ENCODE data around the gene TMC4. TPM values are rescaled to one million over a fixed set of nuclear protein-coding genes. Genes with fewer than 3 reads are reported as not detected.
A peak's percentile ranks its signal among the peaks of the same experiment; 100 is the strongest.
"Not testable (repeated sequence)": the region's sequence is repeated elsewhere in the genome, so short reads cannot be mapped to it uniquely, and the experiment has no call there.

The TMC4 gene
- 1.9 TPM for polyA plus RNA-seq (2012; ENCODE audit: insufficient read depth, insufficient read length)

DNA sequence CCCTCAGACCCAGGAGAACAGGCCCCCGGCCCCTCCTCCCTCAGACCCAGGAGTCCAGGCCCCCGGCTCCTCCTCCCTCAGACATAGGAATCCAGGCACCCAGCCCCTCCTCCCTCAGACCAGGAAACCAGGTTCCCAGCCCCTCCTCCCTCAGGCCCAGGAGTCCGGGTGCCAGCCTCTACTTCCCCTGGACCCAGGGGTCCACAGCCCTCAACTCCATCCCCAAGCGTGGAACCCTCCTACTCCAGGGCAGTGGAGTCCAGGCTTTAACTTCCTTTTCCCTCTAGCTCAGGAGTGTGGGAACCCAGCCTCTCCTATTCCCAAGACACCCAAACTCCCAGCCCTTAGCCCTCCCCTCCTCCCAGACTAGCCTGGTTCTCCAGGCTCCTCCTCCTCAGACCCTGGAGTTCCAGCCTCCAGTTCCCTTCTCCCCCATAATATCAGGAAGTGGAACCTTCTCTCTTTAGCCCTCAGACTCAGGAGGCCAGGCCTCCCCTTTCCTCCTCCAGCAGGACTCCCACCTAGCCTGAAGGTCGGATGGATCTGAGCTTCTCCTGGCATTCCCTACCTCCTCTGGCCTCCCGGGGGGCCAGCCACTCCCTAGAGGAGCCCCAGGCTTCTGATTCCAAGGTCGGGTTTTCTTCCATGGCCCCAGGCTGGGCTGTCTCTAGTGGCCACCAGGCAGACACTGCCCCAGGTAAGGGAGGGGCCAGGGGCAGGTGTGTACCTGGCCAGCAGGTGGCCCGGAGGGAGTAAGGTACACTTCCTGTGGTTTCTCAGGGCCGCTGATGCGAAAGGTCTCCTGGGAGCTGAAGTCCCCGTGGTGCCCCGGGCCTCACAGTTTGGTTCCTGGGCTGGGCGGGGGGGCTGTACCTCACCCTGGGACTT lies at the start of gene TMC4:
Gene TMC4 (minus strand): TSS at position 690 of the 888 bp plus-strand sequence. CDS start 43 bp downstream, at position 647.
- DNase-seq (ENCODE audit: low read depth, low spot score) = no peak
- no peak within 1 kb of the TSS for H3K4me3 ChIP-seq (ENCODE audit: low read length)

GRCh38 chr19:54221947-54222346 lies 49.0 kb upstream of the TMC4 start:
- not testable (repeated sequence) for DNase-seq (ENCODE audit: low read depth, low spot score); H3K4me3 ChIP-seq (ENCODE audit: low read length)

DNA sequence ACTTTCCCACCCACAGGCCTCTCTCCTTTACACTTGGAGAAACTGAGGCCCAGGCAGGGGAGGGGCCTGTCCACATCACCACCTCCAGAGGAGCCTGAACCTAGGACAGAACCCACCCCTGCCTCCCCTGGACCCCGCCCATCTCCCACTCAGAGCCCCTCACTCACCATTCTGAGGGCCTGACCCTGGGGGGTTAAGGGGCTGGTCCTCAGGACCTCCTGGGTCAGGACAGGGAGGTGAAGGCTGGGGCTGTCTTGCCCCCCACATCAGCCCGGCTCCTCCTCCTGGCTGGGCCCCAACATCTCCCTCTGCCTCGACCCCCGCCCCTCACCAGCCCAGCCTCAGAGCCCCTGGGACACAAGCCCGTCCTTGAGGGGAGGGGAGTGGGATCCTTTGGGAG lies 46.7 kb upstream of the TMC4 start:
- not testable (repeated sequence) for DNase-seq (ENCODE audit: low read depth, low spot score); H3K4me3 ChIP-seq (ENCODE audit: low read length)

DNA sequence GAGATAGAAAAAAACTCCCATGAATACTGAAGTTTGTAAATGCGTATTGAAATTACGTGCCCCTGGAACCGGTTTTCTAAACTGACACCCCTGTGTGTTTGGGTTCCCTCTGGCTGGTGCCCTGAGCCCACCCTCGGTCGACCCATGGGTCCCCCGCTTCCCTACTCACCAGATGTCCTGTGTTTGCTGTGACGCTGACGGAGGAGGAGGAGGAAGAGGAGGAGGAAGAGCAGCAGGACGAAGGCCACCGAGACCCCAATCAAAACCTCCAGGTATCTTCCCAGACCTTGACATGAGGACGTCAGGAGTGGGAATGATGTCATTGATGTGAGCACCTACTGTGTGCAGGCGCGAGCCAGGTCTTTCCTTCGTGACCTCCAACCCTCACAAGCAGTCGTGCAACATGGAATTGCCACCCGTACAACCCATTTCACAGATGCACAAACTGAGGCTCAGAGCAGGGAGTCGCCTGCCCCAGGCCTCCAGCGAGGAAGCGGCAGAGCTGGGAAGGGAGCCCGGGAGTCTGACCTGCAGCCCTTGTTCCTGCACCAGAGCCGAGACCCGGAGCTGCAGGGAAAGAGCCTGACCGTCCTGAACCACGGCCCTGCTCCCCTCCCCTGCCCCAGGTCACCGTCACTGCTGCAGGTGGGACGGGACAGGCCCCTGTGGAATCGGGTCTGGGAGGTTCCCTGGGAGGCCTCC lies 46.2 kb upstream of the TMC4 start:
- no peak for DNase-seq (ENCODE audit: low read depth, low spot score)
- no peak overlapping the region for H3K4me3 ChIP-seq (ENCODE audit: low read length)

- H3K4me3 ChIP-seq (ENCODE audit: low read length) = no peak overlapping the region
- DNase-seq (ENCODE audit: low read depth, low spot score) = no peak
Measured at GRCh38 chr19:54218259-54218658, 45.3 kb upstream of the TMC4 start.

- not testable (repeated sequence) for H3K4me3 ChIP-seq (ENCODE audit: low read length); DNase-seq (ENCODE audit: low read depth, low spot score)
Measured at GRCh38 chr19:54217517-54218247, 44.7 kb upstream of the TMC4 start.

GRCh38 chr19:54216869-54217268 lies 43.9 kb upstream of the TMC4 start:
- DNase-seq (ENCODE audit: low read depth, low spot score) = no peak
- no peak overlapping the region for H3K4me3 ChIP-seq (ENCODE audit: low read length)

GRCh38 chr19:54214734-54215133 lies 41.8 kb upstream of the TMC4 start:
- not testable (repeated sequence) for DNase-seq (ENCODE audit: low read depth, low spot score); H3K4me3 ChIP-seq (ENCODE audit: low read length)

DNA sequence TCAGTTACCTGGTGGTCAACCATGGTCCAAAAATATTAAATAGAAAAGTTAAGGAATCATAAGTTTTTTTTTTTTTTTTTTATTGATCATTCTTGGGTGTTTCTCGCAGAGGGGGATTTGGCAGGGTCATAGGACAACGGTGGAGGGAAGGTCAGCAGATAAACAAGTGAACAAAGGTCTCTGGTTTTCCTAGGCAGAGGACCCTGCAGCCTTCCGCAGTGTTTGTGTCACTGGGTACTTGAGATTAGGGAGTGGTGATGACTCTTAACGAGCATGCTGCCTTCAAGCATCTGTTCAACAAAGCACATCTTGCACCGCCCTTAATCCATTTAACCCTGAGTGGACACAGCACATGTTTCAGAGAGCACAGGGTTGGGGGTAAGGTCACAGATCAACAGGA lies 41.3 kb upstream of the TMC4 start:
- not testable (repeated sequence) for H3K4me3 ChIP-seq (ENCODE audit: low read length); DNase-seq (ENCODE audit: low read depth, low spot score)

DNA sequence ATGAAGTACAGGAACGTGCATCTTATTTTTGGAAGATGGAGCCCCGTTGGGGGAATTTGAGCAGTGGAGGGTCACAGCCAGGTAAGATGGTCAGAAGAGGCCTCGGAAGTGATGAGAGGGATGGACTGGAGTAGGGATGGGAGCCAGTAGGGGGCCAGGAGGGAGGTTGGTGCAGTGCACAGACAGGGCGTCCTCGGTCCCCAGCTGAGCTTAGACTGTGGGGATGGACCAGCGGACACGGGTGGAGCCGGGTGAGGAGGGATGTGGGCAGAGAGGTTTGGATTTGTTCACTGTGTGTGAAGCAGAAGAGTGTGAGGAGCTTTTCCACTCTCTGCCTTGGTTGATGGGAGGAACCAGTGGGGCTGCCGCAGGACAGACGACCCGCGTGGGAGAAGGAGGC lies 38.3 kb upstream of the TMC4 start:
- no peak overlapping the region for H3K4me3 ChIP-seq (ENCODE audit: low read length)

GRCh38 chr19:54209811-54210494 lies 37.0 kb upstream of the TMC4 start:
- DNase-seq (ENCODE audit: low read depth, low spot score) = peak; percentile 57

More for the DNA sequence above, 38.3 kb upstream of the TMC4 start:
- no peak for DNase-seq (ENCODE audit: low read depth, low spot score)

DNA sequence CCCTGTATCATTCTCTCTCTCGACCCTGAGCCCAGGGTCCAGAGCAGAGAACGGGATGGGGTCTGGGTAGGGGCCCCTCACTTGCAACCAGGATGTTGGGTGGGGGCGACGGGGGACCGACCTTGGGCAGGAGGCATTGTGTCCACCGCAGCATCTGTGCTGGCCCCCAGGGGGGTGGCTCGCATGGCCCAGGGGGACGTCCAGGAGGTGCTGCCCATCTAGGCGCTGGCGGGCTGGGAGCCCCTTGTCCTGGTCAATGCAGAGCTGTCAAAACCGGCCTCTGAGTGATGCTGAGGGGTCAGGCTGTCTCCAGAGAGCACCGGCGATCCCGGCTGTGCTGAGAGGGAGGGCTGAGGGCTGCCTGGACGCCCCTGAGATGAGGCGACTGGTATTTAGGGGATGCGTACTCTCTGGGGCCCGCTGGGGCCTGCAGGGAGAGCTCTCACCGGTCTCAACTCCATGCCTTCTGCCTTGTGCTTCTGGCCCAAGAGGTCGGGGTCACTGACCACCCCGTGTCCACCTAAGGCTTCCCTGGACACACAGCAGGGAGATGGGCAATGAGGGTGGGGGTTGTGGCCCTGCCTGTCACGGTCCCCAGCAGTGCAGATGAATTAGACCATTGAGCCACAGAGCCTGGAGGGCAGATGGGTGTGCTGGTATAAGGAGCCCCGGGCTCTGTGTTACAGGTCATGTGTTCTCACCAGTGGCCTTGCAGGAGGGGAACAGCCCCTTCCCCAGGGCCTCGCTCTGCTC lies 36.3 kb upstream of the TMC4 start:
- no peak overlapping the region for H3K4me3 ChIP-seq (ENCODE audit: low read length)
- no peak for DNase-seq (ENCODE audit: low read depth, low spot score)

More at GRCh38 chr19:54209811-54210494, 37.0 kb upstream of the TMC4 start:
- no peak overlapping the region for H3K4me3 ChIP-seq (ENCODE audit: low read length)

GRCh38 chr19:54208784-54209057 lies 35.8 kb upstream of the TMC4 start:
- DNase-seq (ENCODE audit: low read depth, low spot score) = no peak
- H3K4me3 ChIP-seq (ENCODE audit: low read length) = no peak overlapping the region

GRCh38 chr19:54207983-54208783 lies 35.2 kb upstream of the TMC4 start:
- no peak overlapping the region for H3K4me3 ChIP-seq (ENCODE audit: low read length)

DNA sequence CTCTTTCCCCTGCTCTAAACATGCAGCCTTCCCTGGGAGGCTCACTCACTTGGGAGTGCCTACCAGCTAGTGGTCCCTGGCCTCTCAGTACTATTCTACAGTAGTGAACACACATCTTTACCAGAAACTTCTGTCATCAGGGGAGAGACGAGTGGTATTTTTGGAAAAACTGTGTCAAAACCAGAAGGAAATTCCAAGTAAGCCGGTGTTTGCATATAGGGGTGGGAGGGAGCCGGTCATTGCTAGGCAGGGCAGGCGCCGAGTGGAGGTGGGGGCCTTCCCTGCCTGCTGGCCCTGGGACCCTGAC lies 34.7 kb upstream of the TMC4 start:
- H3K4me3 ChIP-seq (ENCODE audit: low read length) = no peak overlapping the region
- DNase-seq (ENCODE audit: low read depth, low spot score) = no peak

More at GRCh38 chr19:54207983-54208783, 35.2 kb upstream of the TMC4 start:
- peak; percentile 84 for DNase-seq (ENCODE audit: low read depth, low spot score)

- not testable (repeated sequence) for DNase-seq (ENCODE audit: low read depth, low spot score); H3K4me3 ChIP-seq (ENCODE audit: low read length)
Measured at GRCh38 chr19:54207193-54207592, 34.2 kb upstream of the TMC4 start.

DNA sequence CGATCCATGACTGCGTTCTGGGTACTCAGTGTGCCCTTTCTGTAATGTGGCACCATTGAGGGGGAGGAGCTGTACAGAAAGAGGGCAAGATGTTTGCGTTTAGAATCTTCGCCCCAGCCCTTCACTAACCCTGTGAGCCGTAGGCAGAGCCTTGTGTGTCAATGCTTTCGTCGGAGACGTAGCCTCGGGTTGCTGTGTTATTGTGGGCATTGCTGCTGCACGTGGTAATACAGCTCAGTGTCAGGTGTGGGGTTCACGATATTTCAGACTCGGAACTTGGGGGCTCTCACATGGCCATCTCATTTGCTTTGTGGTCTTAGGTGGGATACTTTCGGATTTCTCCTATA lies 33.8 kb upstream of the TMC4 start:
- no peak for DNase-seq (ENCODE audit: low read depth, low spot score)
- H3K4me3 ChIP-seq (ENCODE audit: low read length) = no peak overlapping the region

All from Jurkat, Clone E6-1 (cell line).